GM23338 (cell line): ENCODE data around the gene GABPA. TPM values are rescaled to one million over a fixed set of nuclear protein-coding genes. Genes with fewer than 3 reads are reported as not detected.

ENCODE experiments used
- ATAC-seq: fragments of 200-7000 bp; cut with Tn5 transposase; 3 replicates; pipeline ENCODE4 v1.9.1; 2020
- DNase-seq: peaks from one replicate; pipeline ENCODE4 v3.0.0-alpha.2; 2015; ENCODE audit warnings: low spot score
- H2AFZ ChIP-seq: fragments of 200-600 bp; sonication (generic); 2 replicates; pipeline ENCODE4 v1.8.0; 2016; ENCODE audit warnings: antibody characterized with exemption, mild to moderate bottlenecking, moderate library complexity
- H3F3A ChIP-seq: fragments of 200-600 bp; sonication (generic); replicated peaks from 2 replicates; pipeline ENCODE4 v1.8.0; 2017; ENCODE audit warnings: antibody characterized with exemption, mixed run types, low read depth
- H3K27ac ChIP-seq: fragments of 200-600 bp; sonication (generic); 2 replicates; pipeline ENCODE4 v1.6.1; 2016; ENCODE audit warnings: low read depth
- H3K27me3 ChIP-seq: fragments of 200-600 bp; sonication (generic); 2 replicates; pipeline ENCODE4 v1.8.0; 2016; ENCODE audit warnings: mild to moderate bottlenecking, mixed run types, moderate library complexity; ENCODE audit not compliant: insufficient read depth
- H3K36me3 ChIP-seq: fragments of 200-600 bp; sonication (generic); 2 replicates; pipeline ENCODE4 v1.8.0; 2016; ENCODE audit warnings: mild to moderate bottlenecking; ENCODE audit not compliant: insufficient read depth
- H3K4me1 ChIP-seq: fragments of 200-600 bp; sonication (generic); 2 replicates; pipeline ENCODE4 v1.8.0; 2016; ENCODE audit warnings: mild to moderate bottlenecking, moderate library complexity; ENCODE audit not compliant: insufficient read depth
- H3K4me2 ChIP-seq: fragments of 200-600 bp; sonication (generic); 2 replicates; pipeline ENCODE4 v1.7.1; 2017; ENCODE audit warnings: mixed run types
- H3K4me3 ChIP-seq: fragments of 200-600 bp; sonication (generic); 2 replicates; pipeline ENCODE4 v1.6.1; 2016; ENCODE audit warnings: mixed run types
- H3K79me2 ChIP-seq: fragments of 200-600 bp; sonication (generic); replicated peaks from 2 replicates; pipeline ENCODE4 v1.8.0; 2017; ENCODE audit warnings: mild to moderate bottlenecking; ENCODE audit not compliant: insufficient read depth
- H3K9me2 ChIP-seq: fragments of 200-600 bp; sonication (generic); 2 replicates; pipeline ENCODE4 v1.8.0; 2017; ENCODE audit not compliant: insufficient read depth
- H4K20me1 ChIP-seq: fragments of 200-600 bp; sonication (generic); replicated peaks from 2 replicates; pipeline ENCODE4 v1.8.0; 2017; ENCODE audit warnings: mild to moderate bottlenecking; ENCODE audit not compliant: insufficient read depth
- H3K27ac Mint-ChIP-seq: 2 replicates; pipeline ENCODE4 v1.8.0; 2020; ENCODE audit warnings: inconsistent platforms, mild to moderate bottlenecking, moderate library complexity, mixed read lengths
- H3K27me3 Mint-ChIP-seq: 3 replicates; pipeline ENCODE4 v1.8.0; 2022; ENCODE audit warnings: low read depth, mild to moderate bottlenecking, moderate library complexity, mixed read lengths, inconsistent platforms; ENCODE audit not compliant: insufficient read depth, poor library complexity
- H3K36me3 Mint-ChIP-seq: 3 replicates; pipeline ENCODE4 v1.8.0; 2021; ENCODE audit warnings: low read depth, mild to moderate bottlenecking, inconsistent platforms, moderate library complexity, mixed read lengths
- H3K4me1 Mint-ChIP-seq: 3 replicates; pipeline ENCODE4 v1.8.0; 2020; ENCODE audit warnings: mild to moderate bottlenecking, inconsistent platforms, mixed read lengths
- H3K4me3 Mint-ChIP-seq: 3 replicates; pipeline ENCODE4 v1.8.0; 2021; ENCODE audit warnings: moderate library complexity, mild to moderate bottlenecking, inconsistent platforms, mixed read lengths
- H3K9me3 Mint-ChIP-seq: 3 replicates; pipeline ENCODE4 v1.8.0; 2020; ENCODE audit warnings: moderate library complexity, mild to moderate bottlenecking, inconsistent platforms, mixed read lengths
- ETS1 ChIP-seq: IDR thresholded peaks from 2 replicates; pipeline ENCODE4 v1.6.1; 2016; ENCODE audit warnings: antibody characterized with exemption
- EZH2 ChIP-seq: fragments of 200-600 bp; sonication (generic); IDR thresholded peaks from one replicate; pipeline ENCODE4 v1.8.0; 2017; ENCODE audit warnings: antibody characterized with exemption, mild to moderate bottlenecking, low read depth; ENCODE audit not compliant: unreplicated experiment
- EZH2phosphoT487 ChIP-seq: fragments of 200-600 bp; sonication (generic); IDR thresholded peaks from one replicate; pipeline ENCODE4 v1.8.1; 2018; ENCODE audit warnings: antibody characterized with exemption; ENCODE audit not compliant: unreplicated experiment
- NANOG ChIP-seq: IDR thresholded peaks from 2 replicates; pipeline ENCODE4 v1.6.1; 2016; ENCODE audit warnings: antibody characterized with exemption, borderline replicate concordance
- POLR2AphosphoS5 ChIP-seq: IDR thresholded peaks from 2 replicates; pipeline ENCODE4 v1.6.1; 2016; ENCODE audit warnings: antibody characterized with exemption, low read depth
- REST ChIP-seq: IDR thresholded peaks from one replicate; pipeline ENCODE4 v1.6.1; 2018; ENCODE audit warnings: antibody characterized with exemption; ENCODE audit not compliant: unreplicated experiment
- STAT1 ChIP-seq: IDR thresholded peaks from one replicate; pipeline ENCODE4 v1.6.1; 2016; ENCODE audit warnings: antibody characterized with exemption; ENCODE audit not compliant: unreplicated experiment
- ZNF114 ChIP-seq: fragments of 250-450 bp; sonication (Bioruptor Pico); IDR thresholded peaks from 2 replicates; pipeline ENCODE4 v1.5.0; 2020; ENCODE audit warnings: mild to moderate bottlenecking, moderate library complexity
- ZNF331 ChIP-seq: fragments of 250-450 bp; sonication (Bioruptor Pico); IDR thresholded peaks from 2 replicates; pipeline ENCODE4 v1.5.0; 2020; ENCODE audit warnings: low read depth, mild to moderate bottlenecking, moderate library complexity
- polyA plus RNA-seq: library from polyadenylated mRNA; unstranded; fragments of >200 nt; fragmentation: Nextera tagmentation; extraction: Ambion mirVana; gene quantifications from 2 replicates; pipeline ENCODE4 v1.2.1, GENCODE V29; 2016
- total RNA-seq: library from RNA; depleted of rRNA; stranded (reverse); fragments of >200 nt; shearing (Covaris generic); gene quantifications from 2 replicates; pipeline ENCODE4 v1.2.3, GENCODE V29; 2014

Gene GABPA
- total and polyA plus RNA-seq, 2 experiments from 2014 or later, result 8.5 to 28.6 TPM

- H3K4me3 Mint-ChIP-seq, result no peak overlapping the region
- H3K9me3 Mint-ChIP-seq, result no peaks in the 10 kb centered on the region
- H3K4me1 Mint-ChIP-seq, result peaks cover 10% of the 10 kb centered on the region; the same call in 2 of the 3 replicates
- no peak for TF ChIP-seq EZH2phosphoT487
- TF ChIP-seq EZH2, result no peak
- no peak for TF ChIP-seq ETS1
- TF ChIP-seq NANOG, result no peak
- TF ChIP-seq POLR2AphosphoS5, result no peak
- no peak for TF ChIP-seq STAT1
- no peaks in the 10 kb centered on the region for H4K20me1 ChIP-seq
- H3K27ac Mint-ChIP-seq, result no peak overlapping the region
- DNase-seq (no peak), ATAC-seq (no peak)
- no peak overlapping the region for H2AFZ ChIP-seq
- H3K4me1 ChIP-seq, result peaks cover 5% of the 10 kb centered on the region; the same call in 1 of the 2 replicates
- no peaks in the 10 kb centered on the region for H3F3A ChIP-seq
- no peak overlapping the region for H3K4me2 ChIP-seq
- H3K4me3 ChIP-seq, result no peak overlapping the region
- H3K9me2 ChIP-seq, result 0 out of 2 replicates have a peak, but pooled peaks cover 15% of the 10 kb centered on the region
- H3K27ac ChIP-seq, result no peak overlapping the region
- H3K79me2 ChIP-seq, result no peaks in the 10 kb centered on the region
- no peaks in the 10 kb centered on the region for H3K27me3 ChIP-seq
- no peaks in the 10 kb centered on the region for H3K36me3 Mint-ChIP-seq
- H3K27me3 Mint-ChIP-seq, result peaks cover 6% of the 10 kb centered on the region
- no peaks in the 10 kb centered on the region for H3K36me3 ChIP-seq
These were observed 71.3 kb downstream of the GABPA start for GRCh38 chr21:25806060-25806459.

DNA sequence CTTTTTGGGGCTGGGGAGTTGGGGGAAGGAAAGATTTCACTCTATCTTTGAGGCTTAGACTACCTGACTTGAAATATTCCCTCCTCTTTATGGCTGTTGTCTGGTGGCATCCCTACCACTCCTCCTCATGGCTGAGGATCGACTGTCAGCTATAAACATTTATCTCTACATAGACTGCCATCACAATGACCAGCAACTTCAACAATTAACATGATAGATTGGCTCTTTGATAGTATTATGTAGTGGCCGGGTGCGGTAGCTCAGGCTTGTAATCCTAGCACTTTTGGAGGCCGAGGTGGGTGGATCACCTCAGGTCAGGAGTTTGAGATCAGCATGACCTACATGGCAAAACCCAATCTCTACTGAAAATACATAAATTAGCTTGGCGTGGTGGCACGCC lies 72.4 kb downstream of the GABPA start:
- Histone ChIP-seq H2AFZ (no peak overlapping the region), H3K27ac (no peak overlapping the region), H3K36me3 (no peaks in the 10 kb centered on the region), H3K4me3 (no peak overlapping the region), H3K27me3 (no peaks in the 10 kb centered on the region), H3K4me2 (no peak overlapping the region), H3K79me2 (no peaks in the 10 kb centered on the region), H4K20me1 (no peaks in the 10 kb centered on the region), H3F3A (no peaks in the 10 kb centered on the region), H3K4me1 (peaks cover 5% of the 10 kb centered on the region; the same call in 1 of the 2 replicates), H3K9me2 (0 out of 2 replicates have a peak, but pooled peaks cover 15% of the 10 kb centered on the region)
- Mint-ChIP-seq H3K4me1 (peaks cover 7% of the 10 kb centered on the region; the same call in 2 of the 3 replicates), H3K36me3 (no peaks in the 10 kb centered on the region), H3K4me3 (no peak overlapping the region), H3K9me3 (no peaks in the 10 kb centered on the region), H3K27ac (no peak overlapping the region), H3K27me3 (no peaks in the 10 kb centered on the region)
- ATAC-seq (no peak), DNase-seq (no peak)
- TF ChIP-seq ZNF331 (CRISPR knock-in tag), result no peak
- TF ChIP-seq NANOG, result no peak
- TF ChIP-seq ZNF114, result no peak
- TF ChIP-seq POLR2AphosphoS5, result no peak
- no peak for TF ChIP-seq EZH2phosphoT487
- TF ChIP-seq REST, result no peak
- no peak for TF ChIP-seq STAT1
